SK-N-SH treated with all-trans-retinoic acid at 6 μM for 48 hours (cell line): ENCODE data around the gene AGBL3.

ENCODE experiments used
- ATAC-seq: fragments of 200-7000 bp; cut with Tn5 transposase; 3 replicates; pipeline ENCODE4 v1.9.1; 2020; ENCODE audit warnings: mild to moderate bottlenecking, moderate library complexity
- BACH2 ChIP-seq: fragments of 250-450 bp; sonication (Bioruptor Pico); IDR thresholded peaks from 2 replicates; pipeline ENCODE4 v1.9.0; 2021; ENCODE audit warnings: mild to moderate bottlenecking, borderline replicate concordance
- GLIS3 ChIP-seq: fragments of 250-450 bp; sonication (Bioruptor Pico); IDR thresholded peaks from 2 replicates; pipeline ENCODE4 v1.5.0; 2020; ENCODE audit warnings: mild to moderate bottlenecking, moderate library complexity
- ISL1 ChIP-seq: fragments of 250-450 bp; sonication (Bioruptor Pico); IDR thresholded peaks from 2 replicates; pipeline ENCODE4 v2.1.2; 2022; ENCODE audit warnings: mild to moderate bottlenecking, moderate library complexity
- OSR1 ChIP-seq: fragments of 250-450 bp; sonication (Bioruptor Pico); IDR thresholded peaks from 2 replicates; pipeline ENCODE4 v1.8.0; 2022; ENCODE audit warnings: moderate library complexity, mild to moderate bottlenecking, inconsistent platforms
- RARB ChIP-seq: fragments of 250-450 bp; sonication (Bioruptor Pico); IDR thresholded peaks from 2 replicates; pipeline ENCODE4 v1.8.0; 2021; ENCODE audit warnings: mild to moderate bottlenecking, moderate library complexity
- SNAI2 ChIP-seq: fragments of 250-450 bp; sonication (Bioruptor Pico); IDR thresholded peaks from 2 replicates; pipeline ENCODE4 v1.5.0; 2020; ENCODE audit warnings: mild to moderate bottlenecking, moderate library complexity
- TCF4 ChIP-seq: fragments of 250-450 bp; sonication (Bioruptor Pico); IDR thresholded peaks from 2 replicates; pipeline ENCODE4 v1.8.0; 2021; ENCODE audit warnings: mild to moderate bottlenecking, moderate library complexity, borderline replicate concordance
- TOX ChIP-seq: fragments of 250-450 bp; sonication (Bioruptor Pico); IDR thresholded peaks from 2 replicates; pipeline ENCODE4 v1.8.0; 2021; ENCODE audit warnings: mild to moderate bottlenecking, moderate library complexity, borderline replicate concordance
- ZFP3 ChIP-seq: fragments of 250-450 bp; sonication (Bioruptor Pico); IDR thresholded peaks from 2 replicates; pipeline ENCODE4 v1.5.0; 2020; ENCODE audit warnings: mild to moderate bottlenecking, moderate library complexity
- TF ChIP-seq, protein P1 (sequence below): fragments of 250-450 bp; sonication (Bioruptor Pico); IDR thresholded peaks from 2 replicates; pipeline ENCODE4 v1.5.0; 2020; ENCODE audit warnings: mild to moderate bottlenecking, moderate library complexity
- TF ChIP-seq, protein P2 (sequence below): fragments of 250-450 bp; sonication (Bioruptor Pico); IDR thresholded peaks from 2 replicates; pipeline ENCODE4 v1.8.0; 2020; ENCODE audit warnings: mild to moderate bottlenecking, moderate library complexity, borderline replicate concordance
- TF ChIP-seq, protein P3 (sequence below): fragments of 250-450 bp; sonication (Bioruptor Pico); IDR thresholded peaks from 2 replicates; pipeline ENCODE4 v1.5.1; 2021; ENCODE audit warnings: mild to moderate bottlenecking, moderate library complexity
- TF ChIP-seq, protein P4 (sequence below): fragments of 250-450 bp; sonication (Bioruptor Pico); IDR thresholded peaks from 2 replicates; pipeline ENCODE4 v1.5.1; 2020; ENCODE audit warnings: low read depth, mild to moderate bottlenecking, moderate library complexity
- TF ChIP-seq, protein P5 (sequence below): fragments of 250-450 bp; sonication (Bioruptor Pico); IDR thresholded peaks from 2 replicates; pipeline ENCODE4 v1.8.0; 2021; ENCODE audit warnings: low read depth, mild to moderate bottlenecking, moderate library complexity, borderline replicate concordance

The AGBL3 gene

DNA sequence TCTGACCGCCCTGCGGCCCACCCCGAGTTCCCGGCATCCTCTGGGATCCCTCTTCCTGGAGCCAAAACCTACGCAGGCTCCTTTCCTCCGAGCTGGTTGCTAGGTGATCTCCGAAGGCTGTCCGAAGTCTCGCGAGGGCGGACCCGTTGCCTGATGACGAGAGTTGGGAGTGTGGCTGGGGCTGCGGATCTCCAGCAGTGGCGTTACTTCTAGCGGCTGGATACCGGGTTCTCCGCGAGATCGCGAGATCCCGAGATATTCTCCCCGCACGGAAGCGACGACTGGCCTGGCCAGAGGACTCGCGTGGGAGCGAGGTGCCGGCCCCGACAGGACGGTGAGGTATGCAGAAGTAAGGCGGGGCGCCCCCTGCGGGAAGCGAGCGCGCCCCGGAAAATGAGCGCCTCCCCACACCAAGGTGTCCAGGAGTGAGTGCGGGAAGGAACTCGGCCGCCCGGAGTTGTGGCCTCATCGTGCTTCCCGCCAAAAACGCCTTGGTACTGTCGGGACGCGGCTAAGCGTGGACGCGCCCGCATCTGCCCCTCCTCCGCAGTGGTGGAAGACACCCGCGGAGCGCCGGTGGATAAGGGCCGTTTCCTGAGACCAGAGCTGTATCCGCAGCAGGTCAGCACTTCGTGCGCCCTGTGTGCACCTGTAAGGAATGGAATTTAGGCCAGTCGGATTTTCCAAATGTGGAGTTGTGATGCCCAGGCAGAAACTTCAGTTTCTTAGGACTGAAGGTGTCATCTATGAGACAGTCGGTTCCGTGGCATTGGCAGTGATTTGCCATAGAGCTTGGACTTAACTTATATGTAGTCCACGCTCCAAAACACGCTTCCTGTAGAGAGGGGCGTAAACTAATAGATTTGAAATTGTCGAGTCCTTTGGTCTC is at the start of gene AGBL3:
Gene AGBL3 (plus strand): TSS at position 146 of the 889 bp plus-strand sequence. CDS start 1,426 bp downstream, outside the sequence.
- TF ChIP-seq, protein P1, sequence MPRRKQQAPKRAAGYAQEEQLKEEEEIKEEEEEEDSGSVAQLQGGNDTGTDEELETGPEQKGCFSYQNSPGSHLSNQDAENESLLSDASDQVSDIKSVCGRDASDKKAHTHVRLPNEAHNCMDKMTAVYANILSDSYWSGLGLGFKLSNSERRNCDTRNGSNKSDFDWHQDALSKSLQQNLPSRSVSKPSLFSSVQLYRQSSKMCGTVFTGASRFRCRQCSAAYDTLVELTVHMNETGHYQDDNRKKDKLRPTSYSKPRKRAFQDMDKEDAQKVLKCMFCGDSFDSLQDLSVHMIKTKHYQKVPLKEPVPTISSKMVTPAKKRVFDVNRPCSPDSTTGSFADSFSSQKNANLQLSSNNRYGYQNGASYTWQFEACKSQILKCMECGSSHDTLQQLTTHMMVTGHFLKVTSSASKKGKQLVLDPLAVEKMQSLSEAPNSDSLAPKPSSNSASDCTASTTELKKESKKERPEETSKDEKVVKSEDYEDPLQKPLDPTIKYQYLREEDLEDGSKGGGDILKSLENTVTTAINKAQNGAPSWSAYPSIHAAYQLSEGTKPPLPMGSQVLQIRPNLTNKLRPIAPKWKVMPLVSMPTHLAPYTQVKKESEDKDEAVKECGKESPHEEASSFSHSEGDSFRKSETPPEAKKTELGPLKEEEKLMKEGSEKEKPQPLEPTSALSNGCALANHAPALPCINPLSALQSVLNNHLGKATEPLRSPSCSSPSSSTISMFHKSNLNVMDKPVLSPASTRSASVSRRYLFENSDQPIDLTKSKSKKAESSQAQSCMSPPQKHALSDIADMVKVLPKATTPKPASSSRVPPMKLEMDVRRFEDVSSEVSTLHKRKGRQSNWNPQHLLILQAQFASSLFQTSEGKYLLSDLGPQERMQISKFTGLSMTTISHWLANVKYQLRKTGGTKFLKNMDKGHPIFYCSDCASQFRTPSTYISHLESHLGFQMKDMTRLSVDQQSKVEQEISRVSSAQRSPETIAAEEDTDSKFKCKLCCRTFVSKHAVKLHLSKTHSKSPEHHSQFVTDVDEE, result peak; percentile 42; the same call in 1 of the 2 replicates
- TF ChIP-seq, protein P2, sequence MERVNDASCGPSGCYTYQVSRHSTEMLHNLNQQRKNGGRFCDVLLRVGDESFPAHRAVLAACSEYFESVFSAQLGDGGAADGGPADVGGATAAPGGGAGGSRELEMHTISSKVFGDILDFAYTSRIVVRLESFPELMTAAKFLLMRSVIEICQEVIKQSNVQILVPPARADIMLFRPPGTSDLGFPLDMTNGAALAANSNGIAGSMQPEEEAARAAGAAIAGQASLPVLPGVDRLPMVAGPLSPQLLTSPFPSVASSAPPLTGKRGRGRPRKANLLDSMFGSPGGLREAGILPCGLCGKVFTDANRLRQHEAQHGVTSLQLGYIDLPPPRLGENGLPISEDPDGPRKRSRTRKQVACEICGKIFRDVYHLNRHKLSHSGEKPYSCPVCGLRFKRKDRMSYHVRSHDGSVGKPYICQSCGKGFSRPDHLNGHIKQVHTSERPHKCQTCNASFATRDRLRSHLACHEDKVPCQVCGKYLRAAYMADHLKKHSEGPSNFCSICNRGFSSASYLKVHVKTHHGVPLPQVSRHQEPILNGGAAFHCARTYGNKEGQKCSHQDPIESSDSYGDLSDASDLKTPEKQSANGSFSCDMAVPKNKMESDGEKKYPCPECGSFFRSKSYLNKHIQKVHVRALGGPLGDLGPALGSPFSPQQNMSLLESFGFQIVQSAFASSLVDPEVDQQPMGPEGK (CRISPR knock-in tag), result no peak
- peak; percentile 55; the same call in 1 of the 2 replicates for TF ChIP-seq SNAI2 (CRISPR knock-in tag)
- ATAC-seq, result peak; percentile 99

DNA sequence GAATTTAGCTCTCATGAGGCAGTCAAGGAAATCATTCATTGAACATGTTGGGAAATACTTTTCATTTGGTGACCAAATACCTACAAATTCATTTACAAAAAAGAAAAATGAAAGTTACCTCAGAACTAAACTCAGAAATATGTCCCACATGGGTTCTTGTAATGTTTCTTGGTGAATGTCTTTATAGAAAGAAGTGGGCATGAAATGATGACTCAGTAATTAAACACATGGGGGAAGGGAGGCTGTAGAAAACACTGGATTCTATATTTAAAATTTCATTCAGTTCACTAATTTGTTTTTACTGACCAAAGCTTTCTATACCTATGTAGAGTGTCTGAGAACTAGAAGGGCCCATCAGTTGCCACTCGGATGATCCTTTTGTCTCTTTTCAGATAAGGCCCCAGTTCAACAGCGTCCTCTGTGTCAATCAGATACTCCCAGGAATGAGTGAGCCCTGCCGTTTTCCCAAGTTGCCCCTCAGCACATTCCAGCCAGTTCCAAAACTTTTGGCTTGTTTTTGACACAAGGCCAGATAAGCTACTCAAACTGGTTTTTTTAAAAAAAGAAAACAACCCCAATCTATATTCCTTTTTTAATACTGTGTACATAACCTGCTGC is 49.3 kb upstream of the AGBL3 start:
- TF ChIP-seq TCF4 (CRISPR knock-in tag), result no peak
- ATAC-seq, result no peak

DNA sequence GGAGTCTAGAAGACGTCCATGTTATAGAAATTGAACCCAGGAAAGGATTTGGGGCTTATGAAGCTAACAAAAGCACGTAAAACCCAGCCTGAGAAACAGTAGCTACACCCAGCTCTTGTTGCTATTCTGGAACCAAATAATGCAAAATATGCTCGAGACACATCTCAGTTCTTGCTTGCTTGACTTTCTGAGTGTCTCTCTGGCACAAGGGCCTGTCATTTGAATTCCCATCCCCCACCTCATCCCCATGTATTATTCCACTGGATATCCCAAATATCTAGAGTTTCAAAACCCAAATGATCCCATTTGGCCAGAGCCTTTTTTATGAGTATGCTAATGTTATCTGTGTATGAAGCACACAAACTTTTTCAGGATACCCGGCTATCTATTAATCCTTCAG is 48.2 kb upstream of the AGBL3 start:
- ATAC-seq, result no peak
- TF ChIP-seq OSR1 (CRISPR knock-in tag) (no peak), RARB (CRISPR knock-in tag) (no peak)
- TF ChIP-seq, protein P3, sequence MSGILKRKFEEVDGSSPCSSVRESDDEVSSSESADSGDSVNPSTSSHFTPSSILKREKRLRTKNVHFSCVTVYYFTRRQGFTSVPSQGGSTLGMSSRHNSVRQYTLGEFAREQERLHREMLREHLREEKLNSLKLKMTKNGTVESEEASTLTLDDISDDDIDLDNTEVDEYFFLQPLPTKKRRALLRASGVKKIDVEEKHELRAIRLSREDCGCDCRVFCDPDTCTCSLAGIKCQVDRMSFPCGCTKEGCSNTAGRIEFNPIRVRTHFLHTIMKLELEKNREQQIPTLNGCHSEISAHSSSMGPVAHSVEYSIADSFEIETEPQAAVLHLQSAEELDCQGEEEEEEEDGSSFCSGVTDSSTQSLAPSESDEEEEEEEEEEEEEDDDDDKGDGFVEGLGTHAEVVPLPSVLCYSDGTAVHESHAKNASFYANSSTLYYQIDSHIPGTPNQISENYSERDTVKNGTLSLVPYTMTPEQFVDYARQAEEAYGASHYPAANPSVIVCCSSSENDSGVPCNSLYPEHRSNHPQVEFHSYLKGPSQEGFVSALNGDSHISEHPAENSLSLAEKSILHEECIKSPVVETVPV (CRISPR knock-in tag), result no peak
- TF ChIP-seq, protein P1, result no peak
- TF ChIP-seq, protein P4, sequence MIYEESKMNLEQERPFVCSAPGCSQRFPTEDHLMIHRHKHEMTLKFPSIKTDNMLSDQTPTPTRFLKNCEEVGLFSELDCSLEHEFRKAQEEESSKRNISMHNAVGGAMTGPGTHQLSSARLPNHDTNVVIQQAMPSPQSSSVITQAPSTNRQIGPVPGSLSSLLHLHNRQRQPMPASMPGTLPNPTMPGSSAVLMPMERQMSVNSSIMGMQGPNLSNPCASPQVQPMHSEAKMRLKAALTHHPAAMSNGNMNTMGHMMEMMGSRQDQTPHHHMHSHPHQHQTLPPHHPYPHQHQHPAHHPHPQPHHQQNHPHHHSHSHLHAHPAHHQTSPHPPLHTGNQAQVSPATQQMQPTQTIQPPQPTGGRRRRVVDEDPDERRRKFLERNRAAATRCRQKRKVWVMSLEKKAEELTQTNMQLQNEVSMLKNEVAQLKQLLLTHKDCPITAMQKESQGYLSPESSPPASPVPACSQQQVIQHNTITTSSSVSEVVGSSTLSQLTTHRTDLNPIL (CRISPR knock-in tag), result no peak

DNA sequence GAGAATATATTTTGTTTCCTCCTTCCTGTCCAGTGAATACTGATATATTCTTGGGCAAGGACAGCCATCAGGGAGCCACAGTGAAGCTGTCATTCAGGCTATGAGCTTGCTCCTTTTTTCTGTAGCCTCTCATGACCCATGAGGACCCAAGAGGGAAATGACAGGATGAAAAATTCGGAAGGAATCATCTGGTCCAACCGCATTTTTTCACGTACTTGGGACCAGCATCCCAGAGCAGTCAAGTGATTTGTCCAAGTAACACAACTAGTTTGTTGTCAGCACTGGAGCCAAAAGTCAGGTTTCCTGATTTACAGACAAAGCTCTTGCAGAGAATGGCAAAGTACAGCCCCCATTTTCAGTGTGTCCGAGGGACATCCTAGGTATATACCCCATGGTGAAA is 47.2 kb upstream of the AGBL3 start:
- no peak for ATAC-seq
- no peak for TF ChIP-seq BACH2 (CRISPR knock-in tag)
- TF ChIP-seq TOX (CRISPR knock-in tag), result no peak
- no peak for TF ChIP-seq ISL1 (CRISPR knock-in tag)
- no peak for TF ChIP-seq SNAI2 (CRISPR knock-in tag)
- TF ChIP-seq GLIS3 (CRISPR knock-in tag), result no peak
- no peak for TF ChIP-seq TCF4 (CRISPR knock-in tag)

DNA sequence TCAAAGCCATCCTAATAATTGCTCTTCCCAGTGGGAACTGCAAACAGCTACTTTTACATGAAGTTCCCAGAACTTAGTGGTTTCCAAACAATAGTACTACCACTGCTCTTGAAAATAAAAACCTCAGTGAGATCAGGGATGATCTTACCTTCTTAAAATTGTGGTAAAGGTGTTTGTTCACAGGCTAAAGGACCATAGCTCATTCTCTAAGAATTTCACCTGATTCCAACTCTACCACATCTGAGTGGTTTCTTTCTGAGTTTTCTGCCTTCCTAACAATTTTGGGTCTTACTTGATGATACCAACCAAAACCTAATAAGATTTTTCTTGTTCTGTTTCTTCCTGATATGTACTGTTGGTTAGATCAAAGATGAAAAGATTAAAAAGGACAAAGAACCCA is 45.6 kb upstream of the AGBL3 start:
- TF ChIP-seq TCF4 (CRISPR knock-in tag) (no peak), SNAI2 (CRISPR knock-in tag) (no peak), ZFP3 (CRISPR knock-in tag) (no peak), GLIS3 (CRISPR knock-in tag) (no peak)
- TF ChIP-seq, protein P3 (CRISPR knock-in tag), result no peak
- TF ChIP-seq, protein P2 (CRISPR knock-in tag), result no peak
- TF ChIP-seq, protein P5, sequence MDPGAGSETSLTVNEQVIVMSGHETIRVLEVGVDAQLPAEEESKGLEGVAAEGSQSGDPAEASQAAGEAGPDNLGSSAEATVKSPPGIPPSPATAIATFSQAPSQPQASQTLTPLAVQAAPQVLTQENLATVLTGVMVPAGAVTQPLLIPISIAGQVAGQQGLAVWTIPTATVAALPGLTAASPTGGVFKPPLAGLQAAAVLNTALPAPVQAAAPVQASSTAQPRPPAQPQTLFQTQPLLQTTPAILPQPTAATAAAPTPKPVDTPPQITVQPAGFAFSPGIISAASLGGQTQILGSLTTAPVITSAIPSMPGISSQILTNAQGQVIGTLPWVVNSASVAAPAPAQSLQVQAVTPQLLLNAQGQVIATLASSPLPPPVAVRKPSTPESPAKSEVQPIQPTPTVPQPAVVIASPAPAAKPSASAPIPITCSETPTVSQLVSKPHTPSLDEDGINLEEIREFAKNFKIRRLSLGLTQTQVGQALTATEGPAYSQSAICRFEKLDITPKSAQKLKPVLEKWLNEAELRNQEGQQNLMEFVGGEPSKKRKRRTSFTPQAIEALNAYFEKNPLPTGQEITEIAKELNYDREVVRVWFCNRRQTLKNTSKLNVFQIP (CRISPR knock-in tag), result no peak
- TF ChIP-seq, all 23 proteins: peak for 0
- ATAC-seq, result no peak
